Measurements from ENCODE around the gene FSIP1. TPM values are rescaled to one million over a fixed set of nuclear protein-coding genes. Genes with fewer than 3 reads are reported as not detected.

Gene FSIP1
- total RNA-seq, 3 donors from 2014 or later: 4.1 to 12.1 (median 5.1) TPM

DNA sequence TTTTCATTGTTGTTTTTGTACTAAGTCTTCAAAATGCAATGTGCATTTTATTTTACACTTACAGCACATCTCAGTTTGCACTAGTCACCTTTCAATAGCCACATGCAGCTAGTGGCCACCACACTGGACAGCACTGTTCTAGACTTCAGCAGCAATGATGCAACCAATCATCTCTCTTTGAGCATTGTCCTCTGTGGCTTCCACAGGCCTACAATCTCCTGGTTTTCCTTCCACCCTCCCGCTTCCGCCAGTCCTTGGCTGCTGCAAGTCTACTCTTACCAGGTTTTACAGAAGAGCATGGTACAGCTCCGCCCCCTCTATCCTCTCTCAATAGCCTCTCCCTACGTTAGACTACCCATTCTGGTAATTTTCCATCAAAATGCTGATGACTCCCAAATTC lies 25.1 kb upstream of the FSIP1 start:
- Histone ChIP-seq H3K4me1 (ENCODE audit: low read depth) (no peaks in the 10 kb centered on the region), H3K9me3 (no peaks in the 10 kb centered on the region), H3K4me3 (no peak overlapping the region), H3K36me3 (ENCODE audit: low read depth) (no peaks in the 10 kb centered on the region)
- ATAC-seq (no peak), DNase-seq (no peak)
- intact Hi-C loops (cut with DNase I, micrococcal nuclease): no loop called here
- TF ChIP-seq, protein P1, sequence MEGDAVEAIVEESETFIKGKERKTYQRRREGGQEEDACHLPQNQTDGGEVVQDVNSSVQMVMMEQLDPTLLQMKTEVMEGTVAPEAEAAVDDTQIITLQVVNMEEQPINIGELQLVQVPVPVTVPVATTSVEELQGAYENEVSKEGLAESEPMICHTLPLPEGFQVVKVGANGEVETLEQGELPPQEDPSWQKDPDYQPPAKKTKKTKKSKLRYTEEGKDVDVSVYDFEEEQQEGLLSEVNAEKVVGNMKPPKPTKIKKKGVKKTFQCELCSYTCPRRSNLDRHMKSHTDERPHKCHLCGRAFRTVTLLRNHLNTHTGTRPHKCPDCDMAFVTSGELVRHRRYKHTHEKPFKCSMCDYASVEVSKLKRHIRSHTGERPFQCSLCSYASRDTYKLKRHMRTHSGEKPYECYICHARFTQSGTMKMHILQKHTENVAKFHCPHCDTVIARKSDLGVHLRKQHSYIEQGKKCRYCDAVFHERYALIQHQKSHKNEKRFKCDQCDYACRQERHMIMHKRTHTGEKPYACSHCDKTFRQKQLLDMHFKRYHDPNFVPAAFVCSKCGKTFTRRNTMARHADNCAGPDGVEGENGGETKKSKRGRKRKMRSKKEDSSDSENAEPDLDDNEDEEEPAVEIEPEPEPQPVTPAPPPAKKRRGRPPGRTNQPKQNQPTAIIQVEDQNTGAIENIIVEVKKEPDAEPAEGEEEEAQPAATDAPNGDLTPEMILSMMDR (IDR thresholded peaks at IDR 0.05): no peak

DNA sequence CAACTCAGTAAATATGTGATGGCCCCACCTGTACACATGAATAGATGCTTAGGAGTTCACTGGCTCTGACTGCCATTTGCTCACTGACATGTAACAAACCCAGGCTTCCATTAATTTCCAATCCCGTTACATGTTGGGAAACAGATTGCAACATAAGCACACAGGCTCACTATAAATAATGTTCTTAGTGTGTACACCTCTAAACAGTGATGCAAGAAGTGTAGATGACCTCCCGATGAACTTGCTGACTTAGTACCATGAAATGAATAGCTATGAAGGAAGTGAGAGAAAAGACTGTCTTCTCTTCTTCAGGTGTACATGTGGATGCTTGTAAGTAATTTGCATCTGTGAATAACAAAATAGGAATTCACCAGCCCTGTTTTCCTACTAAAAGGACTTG lies 21.4 kb upstream of the FSIP1 start:
- DNase-seq: no peak
- Histone ChIP-seq H3K4me1 (ENCODE audit: low read depth) (no peaks in the 10 kb centered on the region), H3K9me3 (no peaks in the 10 kb centered on the region), H3K4me3 (no peak overlapping the region), H3K36me3 (ENCODE audit: low read depth) (no peaks in the 10 kb centered on the region)
- intact Hi-C loops (cut with DNase I, micrococcal nuclease): no loop called here
- TF ChIP-seq, protein P1 (IDR thresholded peaks at IDR 0.05): no peak
- ATAC-seq: no peak

DNA sequence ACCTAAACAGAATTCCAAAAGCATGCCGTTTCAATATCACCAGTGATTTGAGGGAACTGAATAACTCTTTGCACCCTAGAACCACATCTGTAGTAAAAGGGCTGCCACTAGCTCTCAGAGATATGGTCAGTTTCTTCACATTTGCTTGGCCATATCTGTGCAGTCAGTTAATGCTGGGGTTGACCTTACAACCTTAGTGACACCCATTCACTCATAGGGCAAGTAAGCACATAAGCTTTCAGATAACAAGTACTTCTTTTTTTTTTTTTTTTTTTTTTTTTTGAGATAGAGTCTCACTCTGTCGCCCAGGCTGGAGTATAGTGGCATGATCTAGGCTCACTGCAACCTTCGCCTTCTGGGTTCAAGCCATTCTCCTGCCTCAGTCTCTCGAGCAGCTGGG lies 20.4 kb upstream of the FSIP1 start:
- no peaks in the 10 kb centered on the region for H3K4me1 ChIP-seq (ENCODE audit: low read depth)
- no peaks in the 10 kb centered on the region for H3K36me3 ChIP-seq (ENCODE audit: low read depth)
- DNase-seq: no peak
- H3K4me3 ChIP-seq: no peak overlapping the region
- no peak for ATAC-seq
- intact Hi-C loops (cut with DNase I, micrococcal nuclease): no loop called here
- TF ChIP-seq, protein P1 (IDR thresholded peaks at IDR 0.05): no peak
- H3K9me3 ChIP-seq: no peaks in the 10 kb centered on the region

DNA sequence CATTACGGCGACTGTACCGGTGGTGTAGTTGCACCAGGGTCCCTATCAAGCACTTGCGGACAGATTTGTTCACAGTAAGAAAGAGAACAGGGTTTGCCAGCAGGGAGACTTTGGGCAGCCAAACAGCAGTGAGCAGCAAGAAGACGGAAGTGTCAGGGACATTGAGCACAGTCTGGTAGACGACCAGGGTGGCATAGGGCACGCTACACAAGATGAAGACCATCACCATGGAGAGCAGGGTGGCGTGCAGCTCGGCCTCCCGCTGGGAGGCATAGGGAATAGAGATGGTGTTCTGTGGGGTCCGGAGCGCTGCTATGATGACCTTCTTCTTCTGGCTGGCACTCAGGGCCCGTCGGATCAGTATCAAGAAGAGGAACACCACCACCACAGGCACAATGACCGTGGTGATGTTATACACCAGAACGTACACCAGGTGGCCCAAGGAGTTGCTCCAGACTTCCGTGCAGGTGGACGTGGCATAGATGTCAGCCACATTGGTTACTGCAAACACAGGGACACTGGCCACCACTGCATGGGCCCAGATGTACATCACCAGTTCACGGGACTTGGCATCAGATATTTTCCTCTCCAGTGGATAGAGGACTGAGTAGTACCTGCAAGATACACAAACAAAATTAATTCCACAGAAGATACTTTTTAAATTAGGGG lies 19.1 kb upstream of the FSIP1 start:
- intact Hi-C loops (cut with DNase I, micrococcal nuclease): no loop called here

DNA sequence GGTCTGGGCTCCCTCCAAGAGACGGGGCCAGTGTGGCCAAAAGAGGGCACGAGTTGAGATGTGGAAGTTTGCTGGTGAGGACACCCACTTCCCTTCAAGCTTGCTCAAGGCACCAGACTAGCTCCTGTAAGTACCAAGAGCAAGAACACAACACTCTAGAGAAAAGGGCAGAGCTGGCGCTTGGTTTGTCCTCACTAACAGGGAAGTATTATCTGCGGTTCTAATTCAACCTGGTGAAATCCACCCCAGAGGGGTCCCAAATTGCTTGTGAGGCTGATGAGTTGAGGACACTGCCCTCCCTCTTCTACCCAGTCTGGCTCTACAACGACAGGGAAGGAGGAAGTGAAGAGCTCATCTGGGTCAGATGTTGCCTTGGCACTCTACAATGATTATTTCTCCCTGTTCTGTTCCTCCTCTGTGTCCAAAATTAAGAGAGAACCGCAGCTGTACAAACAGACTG lies 16.9 kb upstream of the FSIP1 start:
- TF ChIP-seq, protein P1 (IDR thresholded peaks at IDR 0.05): no peak
- DNase-seq: no peak
- peak; percentile 28 for ATAC-seq
- Histone ChIP-seq H3K4me3 (no peak overlapping the region), H3K9me3 (no peaks in the 10 kb centered on the region), H3K4me1 (ENCODE audit: low read depth) (no peaks in the 10 kb centered on the region), H3K36me3 (ENCODE audit: low read depth) (no peaks in the 10 kb centered on the region)
- intact Hi-C loops (cut with DNase I, micrococcal nuclease): no loop called here

More for the DNA sequence above, 19.1 kb upstream of the FSIP1 start:
- no peak overlapping the region for H3K4me3 ChIP-seq
- H3K4me1 ChIP-seq (ENCODE audit: low read depth): no peaks in the 10 kb centered on the region
- TF ChIP-seq, protein P1 (IDR thresholded peaks at IDR 0.05): peak; percentile 21
- no peaks in the 10 kb centered on the region for H3K9me3 ChIP-seq
- no peaks in the 10 kb centered on the region for H3K36me3 ChIP-seq (ENCODE audit: low read depth)
- DNase-seq (peak in 2 of 3 donors; percentile 42 to 52), ATAC-seq (peak; percentile 91)

Measured in mucosa of descending colon (tissue), 3 donors.